Nucleus accumbens (tissue), 56 donors: ENCODE measurements around the gene CASK.
"Not testable (repeated sequence)": the region's sequence is repeated elsewhere in the genome, so short reads cannot be mapped to it uniquely, and the experiment has no call there.

Experiments used
- DNase-seq, 56 donors: peaks; one replicate each; lab custom pipeline; 2025; lab: John Stamatoyannopoulos, UW

The CASK gene

DNA sequence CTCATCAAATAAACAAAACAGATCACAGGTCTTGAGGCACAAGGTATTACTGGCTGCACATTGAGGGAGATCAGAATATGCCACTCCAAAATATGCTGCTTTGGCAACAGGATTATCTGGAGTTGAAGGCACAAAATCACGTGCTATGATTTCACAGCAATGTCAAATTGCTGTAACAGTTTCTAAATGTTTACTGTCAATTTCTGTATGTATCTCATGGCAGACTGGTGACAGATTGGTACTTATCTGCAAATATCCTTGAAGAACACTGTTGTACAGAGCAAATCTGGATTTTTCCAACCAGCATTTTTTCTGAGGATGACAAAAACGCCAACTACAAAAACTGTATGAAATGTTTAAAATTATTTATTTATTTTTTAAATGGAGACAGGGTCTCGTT lies 172.6 kb downstream of the CASK start:
- DNase-seq: no peak

DNA sequence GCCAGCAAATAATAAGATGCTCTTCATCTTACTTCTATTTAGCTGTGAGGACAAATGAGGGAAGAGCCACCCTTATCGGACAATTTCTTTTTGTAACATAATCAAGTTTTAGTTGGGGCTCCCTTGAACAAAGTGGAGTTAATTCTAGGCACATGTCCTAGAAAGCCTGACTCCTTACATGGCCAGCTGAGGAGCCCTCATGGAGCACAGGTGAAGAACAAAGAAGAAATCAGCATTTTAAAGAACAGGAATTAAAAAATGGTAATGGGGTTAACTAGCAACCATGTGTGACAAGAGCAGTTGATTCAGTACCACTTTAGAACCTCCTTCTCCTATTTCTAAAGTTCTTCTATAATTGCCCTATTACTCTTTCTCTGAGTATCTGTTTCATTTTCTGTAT lies 183.5 kb downstream of the CASK start:
- DNase-seq: no peak

DNA sequence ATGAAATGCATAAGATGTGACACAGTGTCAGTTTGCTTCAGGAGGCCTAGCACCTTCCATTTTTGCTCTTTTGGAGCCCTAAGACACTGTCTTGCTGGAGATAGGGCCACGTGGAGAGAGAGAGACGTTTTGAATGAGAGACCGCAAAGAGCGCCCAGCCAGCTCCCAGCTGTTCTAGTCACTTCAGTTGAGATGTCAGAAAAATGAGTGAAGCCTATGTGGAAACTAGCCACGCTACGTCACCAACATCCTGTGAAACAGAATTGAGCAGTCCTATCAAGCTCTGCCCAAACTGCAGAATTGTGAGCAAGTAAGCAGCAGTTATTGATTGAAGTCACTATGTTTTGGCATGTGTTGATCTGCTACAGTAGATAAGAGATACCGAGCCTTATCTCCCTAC lies 186.3 kb downstream of the CASK start:
- DNase-seq: no peak

DNA sequence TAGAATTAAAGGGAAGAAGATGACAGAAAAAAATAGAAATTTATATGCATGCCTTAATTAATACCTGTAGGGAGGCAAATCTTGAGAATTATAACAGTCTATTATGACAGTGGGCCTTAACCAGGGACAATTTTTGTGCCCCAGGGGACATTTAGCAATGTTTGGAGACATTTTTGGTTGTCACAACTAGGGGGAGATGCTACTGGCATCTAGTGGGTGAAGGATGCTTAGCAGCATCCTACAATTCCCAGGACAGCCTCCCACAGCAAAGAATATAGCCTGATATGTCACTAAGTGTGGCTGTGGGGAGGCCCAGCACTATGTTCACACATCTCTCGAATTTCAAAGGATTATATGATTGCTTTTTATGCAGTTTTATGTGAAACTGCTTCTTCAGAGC lies 188.8 kb downstream of the CASK start:
- DNase-seq: peak in 2 of 56 donors; percentile 0 to 1

DNA sequence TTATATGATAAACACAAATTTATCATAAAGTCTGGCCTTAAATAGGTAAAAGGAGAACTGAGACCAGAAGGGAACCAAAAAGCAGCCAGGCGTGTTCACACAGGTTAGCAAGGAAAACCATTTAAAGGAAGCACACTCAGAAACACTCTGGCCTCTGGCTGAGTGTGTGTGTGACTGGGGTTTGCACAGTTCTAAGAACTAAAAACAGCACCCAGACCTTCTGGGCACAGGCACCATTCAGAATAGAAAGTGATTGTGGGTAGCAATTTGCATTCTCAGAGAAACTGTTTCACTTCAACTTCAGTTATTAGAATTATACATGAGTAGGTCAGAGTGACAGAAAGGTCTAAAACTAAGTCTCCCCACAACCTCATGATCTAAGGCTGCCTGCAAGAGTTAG lies 189.4 kb downstream of the CASK start:
- no peak for DNase-seq

DNA sequence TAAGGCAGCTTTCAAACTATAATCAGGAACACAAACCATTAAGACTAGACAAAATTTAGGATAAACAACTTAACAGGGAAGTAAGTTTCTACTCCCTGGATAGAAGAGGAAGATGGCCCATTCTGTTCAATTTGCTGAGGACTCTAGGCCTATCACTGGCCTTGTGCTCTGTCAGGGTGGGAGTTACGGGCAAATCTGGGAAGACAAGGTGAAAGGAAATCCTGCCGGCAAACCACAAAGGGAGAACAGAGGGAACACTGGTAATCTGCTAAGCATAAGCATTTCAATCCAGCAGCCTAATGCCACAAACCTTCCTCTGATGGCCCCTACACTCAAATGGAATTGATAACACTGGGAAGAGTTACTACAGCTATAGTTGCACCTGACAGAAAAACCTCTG lies 191.1 kb downstream of the CASK start:
- no peak for DNase-seq

DNA sequence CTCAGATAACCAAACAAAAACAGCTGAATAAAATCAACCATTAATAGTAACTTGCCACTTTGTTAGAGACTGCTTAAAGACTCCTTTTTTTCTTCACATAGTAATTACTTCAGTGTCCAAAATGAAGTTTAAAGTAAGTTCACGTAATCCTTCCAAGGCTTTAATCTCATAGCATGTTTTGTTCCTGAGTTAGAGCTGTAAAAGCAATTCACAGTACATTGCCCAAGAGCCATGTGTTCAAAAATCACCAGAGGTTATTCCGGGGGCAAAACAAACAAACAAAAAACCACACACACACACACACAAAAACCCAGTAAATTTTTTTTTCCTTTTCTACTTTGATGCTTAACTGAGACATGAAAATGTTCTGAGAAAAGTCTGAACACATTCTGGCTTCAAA lies 193.3 kb downstream of the CASK start:
- DNase-seq: no peak

DNA sequence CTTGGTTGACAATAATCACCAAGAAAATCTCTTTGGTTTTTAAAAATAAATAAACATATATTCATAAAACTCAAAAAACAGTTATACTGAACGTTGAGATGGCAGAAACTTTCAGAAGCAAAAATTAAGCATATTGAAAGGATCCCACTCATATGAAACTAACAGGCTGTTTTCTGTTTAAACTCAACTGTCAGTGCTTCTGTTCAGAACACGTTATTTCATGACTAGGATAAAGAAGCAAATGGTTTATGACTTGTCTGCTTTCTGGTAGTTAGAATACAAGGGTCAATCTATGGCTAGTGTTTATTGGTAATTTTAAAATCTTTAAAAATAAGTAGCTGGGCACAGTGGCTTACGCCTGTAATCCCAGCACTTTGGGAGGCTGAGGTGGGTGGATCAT lies 195.2 kb downstream of the CASK start:
- no peak for DNase-seq

DNA sequence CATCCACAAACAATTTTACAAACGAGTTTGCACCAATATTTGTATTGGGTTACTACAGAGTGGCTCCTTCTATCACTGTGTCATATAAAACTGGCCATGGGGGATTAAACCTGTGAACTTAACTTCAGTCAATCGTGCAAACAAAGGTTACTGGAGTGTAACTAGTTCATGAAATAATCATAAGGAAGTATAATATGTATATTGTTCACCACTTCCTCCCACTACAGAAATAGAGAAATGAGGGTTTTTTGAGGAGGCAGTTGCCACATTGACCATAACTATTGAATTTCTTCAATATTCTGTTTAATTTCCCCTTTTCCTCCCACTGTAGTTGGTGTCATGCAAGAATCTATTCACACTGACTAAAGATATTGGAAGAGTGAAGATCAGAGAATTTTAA lies 199.5 kb downstream of the CASK start, which contains the start of gene GPR82:
TSS of gene GPR82 (plus strand) at position 356 of the 400 bp plus-strand sequence. CDS start 2,846 bp downstream, outside the sequence.
- DNase-seq: no peak

DNA sequence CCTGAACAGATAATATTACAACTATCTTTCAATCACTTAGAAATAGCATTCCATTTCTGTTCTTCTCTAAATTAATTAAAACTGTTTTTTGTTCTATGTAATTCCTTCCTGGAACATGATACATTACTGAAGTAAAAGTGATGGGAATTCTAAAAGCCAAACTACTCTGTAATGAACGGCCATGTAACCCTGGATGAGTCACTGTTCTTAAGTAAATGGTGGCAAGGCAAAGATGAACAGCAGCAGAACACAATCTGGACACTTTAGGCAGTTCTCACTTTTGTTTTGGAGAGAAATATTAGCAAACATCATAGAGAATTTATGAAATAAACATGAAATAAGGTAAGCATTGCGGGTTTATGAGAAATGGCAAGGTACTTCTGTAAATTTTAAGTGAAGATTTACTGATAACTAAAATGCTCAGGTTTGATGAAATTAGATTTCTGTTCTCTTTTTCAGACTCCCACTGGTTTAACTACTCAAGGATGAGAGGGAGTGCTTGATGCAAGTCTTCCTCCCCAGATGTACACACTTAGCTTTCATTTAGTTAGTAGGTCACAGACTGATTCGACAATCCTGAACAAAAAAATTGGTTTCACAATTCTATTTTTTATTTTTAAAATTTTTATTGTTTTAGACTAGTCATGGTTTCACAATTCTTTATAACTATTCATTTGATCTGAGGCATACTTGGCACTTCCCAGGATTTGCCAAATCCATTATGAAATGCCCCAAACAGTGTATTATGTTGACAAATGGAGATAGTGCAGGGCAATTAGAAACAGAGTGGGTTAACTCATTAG lies 200.3 kb downstream of the CASK start:
- no peak for DNase-seq

DNA sequence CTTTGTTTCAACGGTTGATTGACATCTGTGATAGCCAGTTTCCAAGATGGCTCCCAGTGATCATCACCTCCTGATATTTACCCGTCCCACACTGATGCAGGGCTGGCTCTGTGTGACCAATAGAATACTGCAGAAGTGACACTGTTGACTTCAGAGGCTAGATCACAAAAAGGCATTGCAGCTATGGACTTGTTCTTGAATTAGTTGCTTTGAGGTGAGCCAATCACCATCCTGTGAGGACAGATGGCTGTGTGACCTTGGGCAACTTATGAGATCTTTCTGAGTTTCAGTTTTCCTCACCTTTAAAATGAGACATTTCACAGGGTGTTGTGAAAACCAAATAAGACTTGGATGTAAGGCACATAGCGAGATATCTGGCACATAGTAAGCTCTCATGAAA lies 201.1 kb downstream of the CASK start:
- no peak for DNase-seq

DNA sequence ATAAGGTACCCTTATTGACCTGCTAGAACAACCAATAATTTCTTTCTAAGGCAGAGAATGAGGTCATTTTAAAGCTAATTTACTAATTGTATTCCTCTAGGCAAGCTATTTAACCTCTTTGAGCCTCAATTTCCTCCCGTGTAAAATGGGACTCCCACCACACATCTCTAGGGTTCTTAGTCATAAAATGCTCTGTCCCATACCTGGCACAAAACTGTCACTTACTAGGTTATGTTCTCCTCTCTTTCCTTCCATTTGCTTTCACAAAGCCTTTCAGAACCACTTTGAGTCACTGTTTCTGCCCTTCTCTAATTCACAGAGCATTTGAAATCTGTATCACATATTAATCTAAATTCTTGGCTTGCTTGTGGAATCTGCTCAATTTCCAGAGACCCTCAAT lies 201.8 kb downstream of the CASK start:
- no peak for DNase-seq

DNA sequence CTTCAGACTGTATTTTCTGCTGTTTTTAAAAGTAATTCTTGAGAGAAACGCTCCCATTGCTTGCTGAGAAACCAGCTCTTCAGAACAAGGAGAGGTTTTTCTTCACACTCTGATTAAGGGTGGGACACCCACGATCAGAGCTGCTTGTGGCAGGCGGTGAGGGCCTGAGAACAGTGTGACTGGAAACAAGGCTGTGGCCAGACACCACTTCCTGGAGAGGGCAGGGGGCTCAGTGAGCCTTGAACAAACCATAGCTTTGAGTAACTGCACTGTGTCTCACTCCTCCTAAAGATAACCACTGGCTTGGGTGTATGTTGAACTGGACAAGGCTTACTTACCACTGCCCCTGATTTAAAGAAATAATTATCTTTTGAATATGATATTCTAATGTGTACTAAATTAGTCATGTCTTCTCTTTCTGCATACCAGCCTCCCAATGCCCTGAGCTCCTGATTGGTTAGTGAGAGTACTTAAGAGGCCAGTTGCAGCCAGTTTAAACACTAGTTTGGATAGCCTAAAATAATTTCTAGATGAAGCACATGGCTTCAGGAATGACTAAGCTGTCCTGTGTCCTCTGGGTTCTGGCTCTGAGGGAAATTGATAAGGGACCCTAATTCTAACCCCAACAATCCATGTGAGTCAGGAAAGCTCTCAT lies 203.1 kb downstream of the CASK start:
- no peak for DNase-seq

DNA sequence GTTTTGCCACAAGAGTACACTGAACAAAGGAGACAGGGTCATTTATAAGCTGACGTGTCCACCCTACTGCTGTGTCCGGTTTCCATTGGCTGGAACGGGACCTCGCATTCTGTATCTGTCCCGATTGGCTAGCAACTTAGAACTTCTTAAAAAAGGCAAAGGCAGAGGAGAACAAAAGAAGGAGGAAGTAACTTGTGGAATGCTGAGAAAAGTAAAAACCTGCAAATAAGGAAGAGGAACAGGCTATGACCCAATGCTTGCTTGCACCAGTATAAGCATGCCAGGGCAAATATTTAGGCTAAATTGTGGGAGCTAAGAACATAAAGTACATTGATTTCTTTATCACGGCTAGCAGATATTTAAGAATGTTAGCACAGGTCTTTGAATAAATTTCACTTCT lies 203.7 kb downstream of the CASK start:
- DNase-seq: not testable (repeated sequence)

DNA sequence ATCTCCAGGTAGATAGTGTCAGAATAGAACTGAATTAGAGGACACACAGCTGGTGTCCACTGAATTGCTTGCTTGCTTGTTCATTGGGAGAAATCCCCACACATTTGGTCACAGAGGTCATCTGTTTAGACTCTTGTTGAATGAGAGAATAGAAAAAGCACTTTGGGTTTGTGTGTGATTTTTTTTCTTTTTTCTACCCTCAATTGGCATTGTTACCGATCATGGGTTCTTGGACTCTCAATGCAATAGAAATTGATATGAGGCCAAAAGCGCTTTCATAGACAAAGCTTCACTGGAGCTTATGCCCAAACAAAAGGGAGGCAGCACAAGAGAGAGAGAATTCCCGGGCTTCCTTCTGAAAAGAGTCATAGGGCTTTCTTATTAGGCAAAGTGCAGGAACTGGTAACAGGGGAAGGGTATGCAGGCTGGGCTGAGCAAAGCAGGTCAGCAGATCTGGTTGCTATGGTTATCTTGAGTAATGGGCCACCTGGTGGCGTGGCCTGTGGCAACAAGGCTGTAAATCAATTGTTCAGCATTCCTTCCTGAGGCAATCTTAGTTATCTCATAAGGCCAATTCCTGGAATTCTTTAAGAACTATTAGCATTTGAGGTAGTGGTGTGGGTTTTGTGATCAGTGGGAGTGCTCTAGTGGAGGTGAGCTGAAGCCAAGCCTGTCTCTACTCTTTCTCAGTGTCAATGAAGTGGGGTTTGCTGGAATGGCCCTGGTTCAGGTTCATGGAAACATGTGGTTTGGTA lies 204.7 kb downstream of the CASK start:
- peak in 4 of 56 donors; percentile 0 to 5 (median 2) for DNase-seq

DNA sequence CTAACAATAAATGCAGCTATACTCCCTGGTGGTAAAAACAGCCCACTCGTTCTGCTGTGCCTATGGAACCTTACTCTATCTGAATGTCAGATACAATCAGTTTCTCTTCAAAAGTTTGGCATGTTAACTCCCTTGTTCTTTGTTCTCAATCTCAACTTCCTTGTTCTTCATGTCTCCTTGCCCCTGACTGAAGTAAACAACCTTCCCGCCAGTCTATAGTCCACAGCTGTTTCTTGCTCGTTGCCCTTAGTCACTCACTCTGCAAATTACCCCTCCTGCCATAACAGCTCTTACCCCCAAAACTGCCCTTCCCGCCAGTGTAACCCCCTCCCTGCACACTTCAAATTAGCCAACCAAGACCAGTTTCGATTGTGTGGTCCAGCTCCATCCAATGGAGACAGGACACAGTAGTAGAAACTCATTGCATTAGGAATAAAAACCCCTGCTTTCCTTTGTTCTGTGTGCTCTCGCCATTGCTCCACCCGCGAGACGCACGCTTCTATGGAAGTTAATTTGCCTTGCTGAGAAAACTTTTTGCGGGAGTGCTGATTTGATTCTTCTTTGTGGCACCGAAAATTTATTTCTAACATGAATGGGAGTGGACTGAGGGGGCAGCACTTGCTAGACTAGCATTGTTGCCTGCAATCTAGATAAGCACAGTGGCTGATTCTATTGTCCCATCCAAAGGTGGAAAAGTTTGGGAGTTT lies 206.4 kb downstream of the CASK start:
- DNase-seq: no peak

DNA sequence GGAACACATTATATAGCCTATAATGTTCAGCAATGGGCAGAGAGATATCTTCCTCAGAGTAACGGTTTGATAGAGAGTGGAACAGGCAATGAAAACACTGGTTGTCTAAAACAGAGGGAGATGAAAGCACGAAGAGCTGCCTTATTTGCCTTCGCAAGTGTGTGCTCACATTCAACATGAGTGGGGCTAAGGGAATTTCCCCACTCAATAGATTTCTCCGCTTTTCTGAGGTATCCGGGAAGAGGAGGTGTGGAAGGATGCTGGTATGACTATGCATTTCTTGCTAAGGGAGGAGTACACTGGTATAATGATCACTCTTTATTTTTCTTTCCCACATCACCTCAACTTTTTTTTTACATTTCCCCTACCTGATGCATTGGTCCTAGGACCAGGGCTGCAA lies 207.1 kb downstream of the CASK start:
- DNase-seq: no peak

DNA sequence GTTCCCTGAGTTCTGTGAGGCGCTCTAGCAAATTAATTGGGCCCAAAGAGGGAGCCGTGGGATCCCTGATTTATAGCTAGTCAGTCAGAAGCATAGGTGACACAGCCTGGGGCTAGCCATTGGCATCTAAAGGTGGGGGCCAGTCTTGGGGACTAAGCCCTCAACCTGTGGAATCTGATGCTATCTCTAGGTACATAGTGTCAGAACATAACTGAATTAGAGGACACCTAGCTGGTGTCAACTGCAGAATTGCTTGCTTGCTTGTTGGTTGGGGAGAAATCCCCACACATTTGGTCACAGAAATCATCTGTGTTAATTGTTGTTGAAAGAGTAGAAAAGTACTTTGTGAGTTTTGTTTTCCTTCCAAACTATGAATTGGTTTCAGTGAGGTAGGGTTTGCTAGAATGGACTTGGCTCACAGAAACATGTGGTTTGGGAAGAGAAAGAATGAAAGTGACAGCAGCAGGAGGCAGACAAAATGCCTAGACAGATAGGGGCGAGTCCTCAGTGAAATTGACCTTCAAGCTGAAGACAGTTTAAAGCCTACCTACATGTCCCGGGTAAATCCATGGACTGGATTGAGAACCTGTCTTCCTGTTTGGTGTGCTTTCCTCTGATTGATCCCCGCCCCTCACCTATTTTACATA lies 212.2 kb downstream of the CASK start:
- no peak for DNase-seq

DNA sequence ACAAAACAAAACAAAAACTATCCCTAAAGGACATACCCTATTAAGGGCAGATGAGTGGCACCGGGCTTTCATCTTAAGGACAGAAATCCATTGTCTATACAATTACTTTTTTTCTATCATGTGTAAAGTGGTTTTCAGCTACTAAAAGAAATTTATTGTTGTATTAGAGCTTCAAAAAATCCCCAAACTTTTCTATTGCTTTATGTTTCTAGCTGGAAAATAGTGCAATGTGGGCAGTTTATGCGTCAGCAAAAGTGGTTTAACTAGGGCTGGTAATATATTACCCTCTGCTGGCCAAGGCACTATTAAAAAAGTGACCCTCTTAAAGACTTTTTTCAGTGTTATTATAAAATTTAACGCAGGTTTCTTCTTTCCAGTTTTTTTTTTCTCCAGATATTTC lies 214.9 kb downstream of the CASK start:
- no peak for DNase-seq

DNA sequence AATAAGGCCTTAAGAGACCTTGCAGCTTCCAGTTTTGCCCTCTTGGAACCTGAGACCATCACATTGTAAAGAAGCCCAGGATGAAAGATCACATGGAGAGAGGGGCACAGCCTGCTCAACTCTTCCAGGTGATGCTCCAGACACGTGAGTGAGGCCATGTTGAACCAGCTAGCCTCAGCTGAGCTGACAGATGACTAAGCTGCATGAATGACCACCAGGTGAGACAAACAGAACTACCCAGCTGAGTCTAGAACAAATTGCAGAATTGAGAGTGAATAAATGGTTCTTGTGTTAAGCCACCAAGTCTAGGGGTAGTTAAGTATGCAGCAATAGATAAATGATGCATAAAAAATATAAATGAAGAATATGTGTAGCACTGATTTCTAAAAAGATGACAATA lies 216.1 kb downstream of the CASK start:
- no peak for DNase-seq
